ENCODE measurements around the gene VIP.

VIP gene

DNA sequence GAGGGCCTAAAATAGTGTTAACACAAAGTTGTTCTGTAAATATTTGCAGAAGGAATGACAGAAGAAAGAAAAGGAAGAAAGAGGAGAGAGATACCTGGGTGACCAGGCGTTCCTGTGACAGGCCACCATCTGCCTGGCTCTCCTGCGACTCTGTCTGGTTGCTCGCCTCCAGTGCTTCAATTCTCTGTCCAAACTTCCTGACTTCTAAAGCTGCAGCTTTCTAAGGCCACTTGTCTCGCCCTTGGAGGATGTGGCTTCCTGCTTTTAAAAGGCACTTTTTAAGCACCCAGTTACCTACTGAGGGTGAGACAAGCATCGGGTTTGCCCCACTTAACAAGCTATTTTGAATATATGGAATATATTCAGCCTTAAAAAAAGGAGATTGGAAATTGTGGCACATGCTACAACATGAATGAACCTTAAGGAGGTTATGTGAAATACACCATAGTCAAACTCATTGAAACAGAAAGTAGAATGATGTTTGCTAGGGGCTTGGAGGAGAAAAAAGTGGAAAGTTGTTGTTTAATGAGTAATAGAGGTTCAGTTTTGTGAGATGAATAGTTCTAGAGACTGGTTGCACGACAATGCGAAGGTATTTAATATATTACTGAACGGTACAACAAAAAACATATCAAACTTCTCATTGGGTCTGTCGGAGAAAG is 32.8 kb downstream of the VIP start:
- DNase-seq (ENCODE audit: low spot score) = no peak

DNA sequence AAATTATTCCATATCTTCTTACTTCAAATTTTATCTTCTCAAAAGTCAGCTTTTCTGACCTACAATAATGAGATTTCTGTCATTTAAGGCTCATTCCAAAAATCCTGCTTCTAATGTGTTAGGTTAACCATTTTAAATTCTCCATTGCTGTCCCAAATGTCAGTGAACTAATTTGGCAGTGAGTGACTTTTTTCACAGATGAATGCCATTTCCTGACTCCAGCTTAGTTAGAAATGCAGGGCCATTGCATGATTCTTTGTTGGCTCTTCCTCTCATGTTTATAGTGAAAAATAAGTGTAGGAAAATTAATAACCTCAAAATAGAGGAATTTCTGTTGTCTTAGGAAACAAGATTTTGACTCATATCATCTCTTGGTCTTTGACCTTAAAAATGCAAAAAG is 44.1 kb downstream of the VIP start:
- no peak for DNase-seq (ENCODE audit: low spot score)

DNA sequence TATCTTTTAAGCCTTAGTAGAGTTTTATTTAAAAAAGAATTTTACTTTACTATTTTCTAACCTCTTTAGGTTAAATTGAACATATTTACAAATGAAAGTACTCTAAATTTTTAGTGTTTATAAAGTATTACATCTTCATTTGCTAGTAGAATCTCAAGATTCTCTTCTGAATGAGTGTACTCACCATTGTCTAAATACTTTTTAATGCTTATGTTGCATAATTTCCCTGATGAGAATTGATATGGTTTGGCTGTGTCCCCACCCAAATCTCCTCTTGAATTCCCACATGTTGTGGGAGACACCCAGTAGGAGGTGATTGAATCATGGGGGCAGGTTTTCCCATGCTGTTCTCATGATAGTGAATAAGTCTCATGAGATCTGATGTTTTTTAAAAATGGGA is 53.6 kb downstream of the VIP start:
- no peak for DNase-seq (ENCODE audit: low spot score)
